Mucosa of descending colon (tissue), 3 donors: Measurements from ENCODE around the gene SPON1. TPM values are rescaled to one million over a fixed set of nuclear protein-coding genes. Genes with fewer than 3 reads are reported as not detected.
"Not testable (repeated sequence)": the region's sequence is repeated elsewhere in the genome, so short reads cannot be mapped to it uniquely, and the experiment has no call there.

Experiments
- ATAC-seq: fragments of 200-7000 bp; cut with Tn5 transposase; one replicate; pipeline ENCODE4 v1.9.1; 2020; ENCODE audit warnings: mild to moderate bottlenecking, moderate library complexity
- DNase-seq, 3 donors: peaks; one replicate each; pipeline ENCODE4 v3.0.0-alpha.2; 2020
- H3K36me3 ChIP-seq: fragments of 200-600 bp; one replicate; pipeline ENCODE4 v1.8.0; 2021; ENCODE audit warnings: low read depth, mild to moderate bottlenecking
- H3K4me1 ChIP-seq: fragments of 200-600 bp; one replicate; pipeline ENCODE4 v1.8.0; 2021; ENCODE audit warnings: low read depth, mild to moderate bottlenecking
- H3K4me3 ChIP-seq: fragments of 200-600 bp; one replicate; pipeline ENCODE4 v1.8.0; 2021; ENCODE audit warnings: mild to moderate bottlenecking
- H3K9me3 ChIP-seq: fragments of 200-600 bp; one replicate; pipeline ENCODE4 v1.8.0; 2021; ENCODE audit warnings: mild to moderate bottlenecking
- intact Hi-C, 2 donors: fragments of 100-400 bp; cut with DNase I in 1 of 2; cut with micrococcal nuclease in 1 of 2; formaldehyde crosslinking; loops; one replicate each; pipeline versions ENCODE4 v1.11.0 to v1.11.1; 2022; cut with DNase I, micrococcal nuclease
- total RNA-seq, 3 donors: library from RNA; stranded (reverse); fragmentation: NEBNext Ultra II Directional in 2 of 3; extraction: Animal tissue kit (Norgen Biotek cat#: 25700) in 2 of 3; gene quantifications; one replicate each; pipeline versions ENCODE4 v1.2.1 to v1.2.4, GENCODE V29; 2021 to 2023
- TF ChIP-seq, protein P1 (sequence below): fragments of 200-600 bp; IDR thresholded peaks from one replicate; pipeline ENCODE4 v1.8.0; 2022; ENCODE audit warnings: antibody characterized with exemption, mild to moderate bottlenecking
- donor health status: DM: no; HTN: no; CAD: no; lungs with moderate emphysema.
- donor health status: DM: no; HTN: no; CAD: no.
- donor health status: DM: no; HTN: yes; CAD: no.

SPON1 gene
- total RNA-seq, 3 donors from 2014 or later: 43.6 to 85.5 (median 64.2) TPM

GRCh38 chr11:13984616-13985450 is 22.3 kb downstream of the SPON1 start:
- no peaks in the 10 kb centered on the region for H3K4me1 ChIP-seq
- intact Hi-C loops: no loop called here
- peak; percentile 59 for ATAC-seq
- TF ChIP-seq, protein P1, sequence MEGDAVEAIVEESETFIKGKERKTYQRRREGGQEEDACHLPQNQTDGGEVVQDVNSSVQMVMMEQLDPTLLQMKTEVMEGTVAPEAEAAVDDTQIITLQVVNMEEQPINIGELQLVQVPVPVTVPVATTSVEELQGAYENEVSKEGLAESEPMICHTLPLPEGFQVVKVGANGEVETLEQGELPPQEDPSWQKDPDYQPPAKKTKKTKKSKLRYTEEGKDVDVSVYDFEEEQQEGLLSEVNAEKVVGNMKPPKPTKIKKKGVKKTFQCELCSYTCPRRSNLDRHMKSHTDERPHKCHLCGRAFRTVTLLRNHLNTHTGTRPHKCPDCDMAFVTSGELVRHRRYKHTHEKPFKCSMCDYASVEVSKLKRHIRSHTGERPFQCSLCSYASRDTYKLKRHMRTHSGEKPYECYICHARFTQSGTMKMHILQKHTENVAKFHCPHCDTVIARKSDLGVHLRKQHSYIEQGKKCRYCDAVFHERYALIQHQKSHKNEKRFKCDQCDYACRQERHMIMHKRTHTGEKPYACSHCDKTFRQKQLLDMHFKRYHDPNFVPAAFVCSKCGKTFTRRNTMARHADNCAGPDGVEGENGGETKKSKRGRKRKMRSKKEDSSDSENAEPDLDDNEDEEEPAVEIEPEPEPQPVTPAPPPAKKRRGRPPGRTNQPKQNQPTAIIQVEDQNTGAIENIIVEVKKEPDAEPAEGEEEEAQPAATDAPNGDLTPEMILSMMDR: no peak
- no peak for DNase-seq
- no peaks in the 10 kb centered on the region for H3K36me3 ChIP-seq
- no peak overlapping the region for H3K4me3 ChIP-seq
- H3K9me3 ChIP-seq: no peaks in the 10 kb centered on the region

DNA sequence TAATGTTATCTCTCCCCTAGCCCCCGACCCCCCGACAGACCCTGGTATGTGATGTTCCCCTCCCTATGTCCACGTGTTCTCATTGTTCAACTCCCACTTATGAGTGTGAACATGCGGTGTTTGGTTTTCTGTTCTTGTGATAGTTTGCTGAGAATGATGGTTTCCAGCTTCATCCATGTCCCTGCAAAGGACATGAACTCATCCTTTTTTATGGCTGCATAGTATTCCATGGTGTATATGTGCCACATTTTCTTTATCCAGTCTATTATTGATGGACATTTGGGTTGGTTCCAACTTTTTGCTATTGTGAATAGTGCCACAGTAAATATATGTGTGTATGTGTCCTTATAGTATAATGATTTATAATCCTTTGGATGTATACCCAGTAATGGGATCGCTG is 24.2 kb downstream of the SPON1 start:
- H3K4me3 ChIP-seq, H3K4me1 ChIP-seq, H3K9me3 ChIP-seq, intact Hi-C loops, H3K36me3 ChIP-seq, DNase-seq, ATAC-seq: not testable (repeated sequence)

GRCh38 chr11:13992158-13992856 is 29.8 kb downstream of the SPON1 start:
- peaks cover 28% of the 10 kb centered on the region for H3K4me1 ChIP-seq
- peak; percentile 76 to 84 (median 79) for DNase-seq

GRCh38 chr11:13993096-13993765 is 30.7 kb downstream of the SPON1 start:
- Histone ChIP-seq H3K36me3 (no peaks in the 10 kb centered on the region), H3K4me3 (no peak overlapping the region), H3K9me3 (no peaks in the 10 kb centered on the region), H3K4me1 (peaks cover 28% of the 10 kb centered on the region)
- ATAC-seq (peak; percentile 73), DNase-seq (peak in 2 of 3 donors; percentile 23 to 48)
- TF ChIP-seq, protein P1: no peak
- intact Hi-C loops: no loop called here

More at GRCh38 chr11:13992158-13992856, 29.8 kb downstream of the SPON1 start:
- H3K4me3 ChIP-seq, intact Hi-C loops, H3K9me3 ChIP-seq, H3K36me3 ChIP-seq: not testable (repeated sequence)
- peak; percentile 89 for ATAC-seq

GRCh38 chr11:13997881-13998280 is 35.4 kb downstream of the SPON1 start:
- H3K4me1 ChIP-seq: peaks cover 15% of the 10 kb centered on the region
- ATAC-seq (no peak), DNase-seq (no peak)
- H3K9me3 ChIP-seq: peaks cover 5% of the 10 kb centered on the region
- intact Hi-C loops: no loop called here
- no peaks in the 10 kb centered on the region for H3K36me3 ChIP-seq
- TF ChIP-seq, protein P1: no peak
- no peak overlapping the region for H3K4me3 ChIP-seq

DNA sequence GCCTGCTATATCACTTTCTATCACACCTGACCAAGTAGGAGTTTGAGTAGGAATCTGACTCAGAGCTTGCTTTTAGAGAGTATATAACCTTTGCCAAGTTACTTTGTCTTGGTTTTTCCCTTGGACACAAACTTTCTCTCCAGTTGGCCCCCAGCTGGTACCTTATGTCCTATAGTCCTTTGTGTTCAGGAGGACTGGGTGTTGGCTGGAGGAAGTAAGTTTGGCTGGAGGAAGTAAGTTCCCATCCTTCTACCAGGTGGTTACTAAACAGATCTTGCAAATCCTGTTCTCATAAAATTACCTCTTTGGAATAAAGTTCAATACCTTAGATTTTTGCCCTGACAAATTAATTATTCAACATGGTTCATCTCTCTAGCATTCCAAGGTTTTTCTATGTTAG is 37.2 kb downstream of the SPON1 start:
- intact Hi-C loops: no loop called here
- TF ChIP-seq, protein P1: no peak

More for the DNA sequence above, 37.2 kb downstream of the SPON1 start:
- DNase-seq (no peak), ATAC-seq (peak; percentile 83)
- Histone ChIP-seq H3K36me3 (no peaks in the 10 kb centered on the region), H3K4me1 (peaks cover 4% of the 10 kb centered on the region), H3K9me3 (peaks cover 5% of the 10 kb centered on the region), H3K4me3 (no peak overlapping the region)
